Endodermal cell (in vitro differentiated cells): ENCODE results near the gene ZBTB16. TPM values are rescaled to one million over a fixed set of nuclear protein-coding genes. Genes with fewer than 3 reads are reported as not detected.

Experiments
- DNase-seq: peaks from one replicate; pipeline ENCODE4 v3.0.0-alpha.2; 2017
- H3K27ac ChIP-seq: 2 replicates; pipeline ENCODE4 v1.5.1; 2013; ENCODE audit warnings: mild to moderate bottlenecking, low read depth, low read length, moderate library complexity
- H3K27me3 ChIP-seq: 2 replicates; pipeline ENCODE4 v1.6.1; 2013; ENCODE audit warnings: mild to moderate bottlenecking, low read length, moderate library complexity; ENCODE audit not compliant: insufficient read depth, control insufficient read depth, poor library complexity, severe bottlenecking
- H3K36me3 ChIP-seq: 2 replicates; pipeline ENCODE4 v1.7.0; 2013; ENCODE audit warnings: mild to moderate bottlenecking, low read length, moderate library complexity; ENCODE audit not compliant: control insufficient read depth, insufficient read depth
- H3K4me1 ChIP-seq: one replicate; pipeline ENCODE4 v1.7.0; 2013; ENCODE audit warnings: low read length; ENCODE audit not compliant: control insufficient read depth, insufficient read depth
- H3K4me3 ChIP-seq: 2 replicates; pipeline ENCODE4 v1.5.1; 2013; ENCODE audit warnings: mild to moderate bottlenecking, low read length, moderate library complexity
- H3K9ac ChIP-seq: 2 replicates; pipeline ENCODE4 v1.6.1; 2013; ENCODE audit warnings: mild to moderate bottlenecking, low read length, moderate library complexity; ENCODE audit not compliant: poor library complexity, severe bottlenecking; ENCODE audit errors: extremely low read depth
- H3K9me3 ChIP-seq: 2 replicates; pipeline ENCODE4 v1.6.1; 2013; ENCODE audit warnings: mild to moderate bottlenecking, low read length, moderate library complexity; ENCODE audit not compliant: control insufficient read depth
- H3K27ac Mint-ChIP-seq: 2 replicates; pipeline ENCODE4 v1.8.0; 2020; ENCODE audit warnings: mixed read lengths
- H3K27me3 Mint-ChIP-seq: 2 replicates; pipeline ENCODE4 v1.8.0; 2021; ENCODE audit warnings: mild to moderate bottlenecking, mixed read lengths; ENCODE audit not compliant: insufficient read depth
- H3K36me3 Mint-ChIP-seq: 2 replicates; pipeline ENCODE4 v1.8.0; 2020; ENCODE audit warnings: low read depth, mixed read lengths
- H3K4me1 Mint-ChIP-seq: 2 replicates; pipeline ENCODE4 v1.8.0; 2020; ENCODE audit warnings: mixed read lengths
- H3K4me3 Mint-ChIP-seq: 2 replicates; pipeline ENCODE4 v1.8.0; 2020; ENCODE audit warnings: mild to moderate bottlenecking, moderate library complexity, mixed read lengths
- H3K9me3 Mint-ChIP-seq: 2 replicates; pipeline ENCODE4 v1.8.0; 2020; ENCODE audit warnings: mild to moderate bottlenecking, mixed read lengths
- WGBS, 2 experiments: methylation state at CpG; one replicate each; pipeline versions ENCODE4 v1.1.5 to v1.1.7; 2013; ENCODE audit warnings: missing lambda C conversion rate in 2 of 2, mixed read lengths in 1 of 2; ENCODE audit not compliant: insufficient coverage in 1 of 2, insufficient read length in 1 of 2; 5-methylcytosine and 5-hydroxymethylcytosine counted together
- total RNA-seq, 2 donors: library from RNA; stranded (reverse); fragmentation: NEBNext Ultra II Directional in 1 of 2; extraction: Animal tissue kit (Norgen Biotek cat#: 25700) in 1 of 2; gene quantifications; 2 replicates in 1 of 2; 3 replicates in 1 of 2; pipeline ENCODE4 v1.2.1, GENCODE V29; 2021
- TF ChIP-seq, protein P1 (sequence below): fragments of 200-600 bp; sonication (generic); conservative IDR thresholded peaks from 2 replicates; pipeline ENCODE4 v1.5.0; 2021; ENCODE audit warnings: antibody characterized with exemption, mild to moderate bottlenecking

ZBTB16 gene
- total RNA-seq, 2 donors from 2014 or later: 4.1 to 5.8 TPM

DNA sequence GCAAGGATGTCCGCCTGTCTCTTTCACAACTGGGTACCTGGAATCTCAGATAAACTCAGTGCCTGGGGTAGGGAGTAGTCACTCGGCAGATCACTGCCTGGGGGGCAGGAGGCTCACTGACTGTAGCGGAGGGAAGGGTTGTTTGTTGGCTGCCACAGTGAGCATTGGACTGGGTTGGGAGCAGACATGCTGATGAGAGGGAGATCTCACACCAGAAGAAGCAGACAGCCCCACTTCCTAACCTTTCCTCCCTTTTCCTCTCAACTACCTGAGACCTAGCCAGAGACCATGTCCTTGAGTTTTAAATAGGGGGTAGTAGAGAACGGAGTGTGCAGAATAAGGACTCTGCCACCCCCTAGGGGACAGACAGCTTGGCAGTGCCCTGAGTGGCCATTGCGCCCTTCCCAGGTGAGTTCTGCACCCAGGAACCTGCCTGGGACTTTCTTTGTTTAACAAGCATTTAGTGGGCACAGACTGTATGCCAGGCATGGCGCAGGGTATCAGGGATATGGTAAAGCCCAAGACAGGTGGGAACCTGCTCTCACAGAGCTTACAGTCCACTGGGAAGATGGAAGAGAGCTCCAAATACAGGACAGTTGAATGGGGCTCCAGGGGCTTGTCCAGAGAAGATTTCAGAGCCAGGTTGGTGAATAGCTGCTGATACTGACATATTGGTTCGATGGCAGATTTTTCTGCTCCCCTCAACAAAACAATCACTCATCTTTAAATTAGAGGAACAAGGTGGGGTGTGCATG lies 121.0 kb downstream of the ZBTB16 start:
- no peak overlapping the region for H3K4me3 ChIP-seq
- no peak overlapping the region for H3K27ac ChIP-seq
- TF ChIP-seq, protein P1, sequence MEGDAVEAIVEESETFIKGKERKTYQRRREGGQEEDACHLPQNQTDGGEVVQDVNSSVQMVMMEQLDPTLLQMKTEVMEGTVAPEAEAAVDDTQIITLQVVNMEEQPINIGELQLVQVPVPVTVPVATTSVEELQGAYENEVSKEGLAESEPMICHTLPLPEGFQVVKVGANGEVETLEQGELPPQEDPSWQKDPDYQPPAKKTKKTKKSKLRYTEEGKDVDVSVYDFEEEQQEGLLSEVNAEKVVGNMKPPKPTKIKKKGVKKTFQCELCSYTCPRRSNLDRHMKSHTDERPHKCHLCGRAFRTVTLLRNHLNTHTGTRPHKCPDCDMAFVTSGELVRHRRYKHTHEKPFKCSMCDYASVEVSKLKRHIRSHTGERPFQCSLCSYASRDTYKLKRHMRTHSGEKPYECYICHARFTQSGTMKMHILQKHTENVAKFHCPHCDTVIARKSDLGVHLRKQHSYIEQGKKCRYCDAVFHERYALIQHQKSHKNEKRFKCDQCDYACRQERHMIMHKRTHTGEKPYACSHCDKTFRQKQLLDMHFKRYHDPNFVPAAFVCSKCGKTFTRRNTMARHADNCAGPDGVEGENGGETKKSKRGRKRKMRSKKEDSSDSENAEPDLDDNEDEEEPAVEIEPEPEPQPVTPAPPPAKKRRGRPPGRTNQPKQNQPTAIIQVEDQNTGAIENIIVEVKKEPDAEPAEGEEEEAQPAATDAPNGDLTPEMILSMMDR: peak; percentile 86
- H3K36me3 Mint-ChIP-seq: no peaks in the 10 kb centered on the region
- H3K36me3 ChIP-seq: no peaks in the 10 kb centered on the region
- peaks cover 12% of the 10 kb centered on the region for H3K27me3 ChIP-seq
- H3K9ac ChIP-seq: no peak overlapping the region
- H3K27me3 Mint-ChIP-seq: peaks cover 32% of the 10 kb centered on the region
- no peak overlapping the region for H3K27ac Mint-ChIP-seq
- peak; percentile 83 for DNase-seq
- no peaks in the 10 kb centered on the region for H3K9me3 ChIP-seq
- no peaks in the 10 kb centered on the region for H3K9me3 Mint-ChIP-seq
- H3K4me3 Mint-ChIP-seq: no peak overlapping the region
- H3K4me1 ChIP-seq: no peaks in the 10 kb centered on the region
- WGBS, 2 experiments: 76 to 77% methylated on average over 6 to 7 of the region's 7 CpGs
- peaks cover 3% of the 10 kb centered on the region for H3K4me1 Mint-ChIP-seq

DNA sequence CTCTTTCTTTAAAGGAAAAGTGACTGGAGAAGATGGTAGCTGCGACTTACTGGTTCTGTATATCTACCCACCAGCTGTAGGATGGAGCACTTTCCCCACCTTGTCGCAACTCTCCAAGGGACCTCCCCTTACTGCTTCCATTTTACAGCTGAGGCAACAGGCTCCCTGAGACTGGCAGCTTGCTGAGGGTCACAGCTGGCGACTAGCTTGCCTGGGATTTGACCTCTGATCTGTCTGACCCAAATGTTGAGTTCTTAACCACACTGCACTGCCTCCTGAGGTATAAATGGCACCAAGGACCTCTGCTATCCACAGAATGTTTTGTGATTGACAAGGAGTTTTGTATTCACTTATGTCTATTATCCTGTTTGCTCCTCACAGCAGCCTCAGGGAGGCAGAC lies 121.7 kb downstream of the ZBTB16 start:
- Histone ChIP-seq H3K9ac (no peak overlapping the region), H3K9me3 (no peaks in the 10 kb centered on the region), H3K27me3 (peaks cover 6% of the 10 kb centered on the region), H3K4me1 (no peaks in the 10 kb centered on the region), H3K27ac (no peak overlapping the region), H3K4me3 (no peak overlapping the region), H3K36me3 (no peaks in the 10 kb centered on the region)
- Mint-ChIP-seq H3K27me3 (peaks cover 30% of the 10 kb centered on the region), H3K36me3 (no peaks in the 10 kb centered on the region), H3K27ac (no peak overlapping the region), H3K4me3 (no peak overlapping the region), H3K9me3 (no peaks in the 10 kb centered on the region), H3K4me1 (peaks cover 3% of the 10 kb centered on the region)
- 82 to 90% methylated on average over 2 to 3 of the region's 3 CpGs for WGBS, 2 experiments
- DNase-seq: no peak
- TF ChIP-seq, protein P1: no peak

DNA sequence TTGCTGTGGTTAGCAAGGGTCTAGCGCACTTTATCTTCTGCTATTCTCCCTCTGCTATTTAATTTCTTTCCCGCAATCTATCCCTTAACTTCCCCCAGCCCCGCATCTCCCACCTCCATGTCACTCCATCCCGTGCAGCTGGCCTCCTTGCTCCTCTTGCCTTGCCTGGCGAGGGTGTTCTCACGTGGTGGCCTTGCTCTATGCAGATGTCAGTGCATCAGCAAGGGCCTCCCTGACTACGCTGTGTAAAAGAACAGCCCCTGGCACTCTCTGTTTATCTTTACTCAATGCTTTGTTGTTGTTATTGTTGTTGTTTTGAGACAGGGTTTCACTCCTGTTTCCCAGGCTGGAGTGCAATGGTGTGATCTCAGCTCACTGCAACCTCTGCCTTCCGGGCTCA lies 122.2 kb downstream of the ZBTB16 start:
- Histone ChIP-seq H3K9me3 (no peaks in the 10 kb centered on the region), H3K36me3 (no peaks in the 10 kb centered on the region), H3K27ac (no peak overlapping the region), H3K4me3 (no peak overlapping the region), H3K27me3 (peaks cover under 1% of the 10 kb centered on the region), H3K9ac (no peak overlapping the region), H3K4me1 (no peaks in the 10 kb centered on the region)
- Mint-ChIP-seq H3K27ac (no peak overlapping the region), H3K4me3 (no peak overlapping the region), H3K4me1 (peaks cover 3% of the 10 kb centered on the region), H3K27me3 (peaks cover 28% of the 10 kb centered on the region), H3K36me3 (no peaks in the 10 kb centered on the region), H3K9me3 (no peaks in the 10 kb centered on the region)
- WGBS, 2 experiments: 77 to 87% methylated on average over 4 to 8 of the region's 8 CpGs
- TF ChIP-seq, protein P1: no peak
- DNase-seq: no peak
